Medulla oblongata (tissue), 1 donor: Measurements from ENCODE around the gene FEZF1.

ENCODE experiments used
- DNase-seq: peaks from one replicate; pipeline ENCODE4 v3.0.0-alpha.2; 2015; ENCODE audit errors: extremely low spot score

The FEZF1 gene

GRCh38 chr7:122268101-122268500 is 36.4 kb downstream of the FEZF1 start:
- DNase-seq = no peak

GRCh38 chr7:122262246-122262645 is 42.3 kb downstream of the FEZF1 start:
- no peak for DNase-seq

- no peak for DNase-seq
Measured at GRCh38 chr7:122261442-122261841, 43.1 kb downstream of the FEZF1 start.

GRCh38 chr7:122261016-122261415 is 43.5 kb downstream of the FEZF1 start:
- no peak for DNase-seq

GRCh38 chr7:122260336-122260735 is 44.2 kb downstream of the FEZF1 start:
- no peak for DNase-seq

- DNase-seq = no peak
Measured at GRCh38 chr7:122258971-122259370, 45.6 kb downstream of the FEZF1 start.

- DNase-seq = no peak
Measured at GRCh38 chr7:122257056-122257455, 47.5 kb downstream of the FEZF1 start.

GRCh38 chr7:122256046-122256445 is 48.5 kb downstream of the FEZF1 start:
- DNase-seq = no peak

GRCh38 chr7:122255454-122255853 is 49.1 kb downstream of the FEZF1 start:
- no peak for DNase-seq
